ENCODE measurements around the gene TBC1D12. TPM values are rescaled to one million over a fixed set of nuclear protein-coding genes. Genes with fewer than 3 reads are reported as not detected.
"Not testable (repeated sequence)": the region's sequence is repeated elsewhere in the genome, so short reads cannot be mapped to it uniquely, and the experiment has no call there.

Gene TBC1D12
- polyA plus RNA-seq, 1 donor: 10.7 TPM

DNA sequence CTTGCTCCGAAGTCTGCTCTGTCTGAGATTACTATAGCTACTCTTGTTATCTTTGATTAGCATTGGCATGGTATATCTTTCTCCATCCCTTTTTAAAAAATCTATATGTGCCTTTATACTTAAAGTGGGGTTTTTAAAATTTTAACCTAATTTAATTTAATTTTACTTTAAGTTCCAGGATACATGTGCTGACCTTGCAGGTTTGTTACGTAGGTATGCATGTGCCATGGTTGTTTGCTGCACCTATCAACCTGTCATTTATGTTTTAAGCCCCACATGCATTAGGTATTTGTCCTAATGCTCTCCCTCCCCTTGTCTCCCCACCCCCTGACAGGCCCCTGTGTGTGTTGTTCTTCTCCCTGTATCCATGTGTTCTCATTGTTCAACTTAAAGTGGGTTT is 54.6 kb downstream of the TBC1D12 start:
- DNase-seq: no peak

DNA sequence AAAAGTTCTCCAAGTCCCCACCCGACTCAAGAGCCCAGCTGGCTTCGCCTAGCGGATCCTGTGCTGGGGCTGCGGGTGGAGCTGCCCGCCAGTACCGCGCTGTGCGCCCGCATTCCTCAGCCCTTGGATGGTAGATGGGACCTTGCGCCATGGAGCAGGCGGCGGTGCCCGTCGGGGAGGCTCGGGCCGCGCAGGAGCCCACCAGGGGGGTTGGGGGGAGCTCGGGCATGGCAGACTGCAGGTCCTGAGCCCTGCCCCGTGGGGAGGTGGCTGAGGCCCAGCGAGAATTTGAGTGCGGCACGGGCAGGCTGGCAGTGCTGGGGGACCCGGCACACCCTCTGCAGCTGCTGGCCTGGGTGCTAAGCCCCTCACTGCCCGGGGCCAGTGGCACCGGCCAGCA is 57.0 kb downstream of the TBC1D12 start:
- DNase-seq: no peak

- DNase-seq: no peak
Measured at GRCh38 chr10:94461503-94461902, 59.2 kb downstream of the TBC1D12 start.

- DNase-seq: no peak
Measured at GRCh38 chr10:94462130-94462529, 59.8 kb downstream of the TBC1D12 start.

- no peak for DNase-seq
Measured at GRCh38 chr10:94465684-94466083, 63.3 kb downstream of the TBC1D12 start.

DNA sequence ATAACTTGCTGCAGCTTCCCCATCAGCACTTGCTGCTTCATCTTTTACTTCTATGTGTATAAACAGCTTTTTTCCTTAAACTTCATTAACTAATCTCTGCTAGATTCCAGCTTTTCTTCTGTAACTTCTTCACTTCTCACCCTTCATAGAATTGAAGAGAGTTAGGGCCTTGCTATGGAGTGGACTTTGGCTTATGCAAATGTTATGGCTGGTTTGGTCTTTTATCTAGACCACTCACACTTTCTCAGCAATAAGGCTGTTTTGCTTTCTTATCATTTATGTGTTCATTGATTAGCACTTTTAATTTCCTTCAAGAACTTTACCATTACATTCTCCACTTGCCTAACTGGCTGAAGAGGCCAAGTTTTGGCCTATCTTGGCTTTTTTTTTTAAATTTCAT is 79.1 kb downstream of the TBC1D12 start:
- no peak for DNase-seq

DNA sequence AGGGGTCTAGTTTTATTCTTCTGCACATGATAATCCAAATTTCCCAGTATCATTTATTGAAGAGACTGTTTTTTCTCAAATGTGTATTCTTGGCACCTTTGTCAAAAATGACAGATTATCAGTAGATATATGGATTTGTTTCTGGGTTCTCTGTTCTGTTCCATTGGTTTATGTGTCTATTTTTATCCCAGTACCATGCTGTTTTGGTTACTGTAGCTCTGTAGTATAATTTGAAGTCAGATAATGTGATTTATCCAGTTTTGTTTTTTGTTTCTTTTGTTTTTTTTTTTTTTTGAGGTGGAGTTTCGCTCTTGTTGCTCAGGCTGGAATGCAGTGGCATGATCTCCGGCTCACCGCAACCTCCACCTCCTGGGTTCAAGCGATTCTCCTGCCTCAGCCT is 81.6 kb downstream of the TBC1D12 start:
- DNase-seq: no peak

- DNase-seq: no peak
Measured at GRCh38 chr10:94485094-94485493, 82.8 kb downstream of the TBC1D12 start.

DNA sequence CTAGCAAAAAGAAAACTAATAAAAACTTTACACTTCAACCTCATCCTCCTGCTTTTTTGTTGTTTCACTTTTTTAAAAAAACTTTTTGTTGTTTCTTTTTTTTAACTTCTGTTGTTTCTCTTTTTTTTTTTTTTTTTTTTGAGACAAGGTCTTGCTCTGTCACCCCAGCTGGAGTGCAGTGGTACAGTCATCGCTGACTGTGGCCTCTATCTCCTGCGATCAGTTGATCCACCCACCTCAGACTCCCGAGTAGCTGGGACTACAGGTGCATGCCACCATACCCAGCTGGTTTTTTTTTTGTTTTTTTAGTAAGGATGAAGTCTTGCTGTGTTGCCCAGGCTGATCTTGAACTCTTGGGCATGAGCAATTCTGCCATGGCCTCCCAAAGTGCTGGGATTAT is 85.2 kb downstream of the TBC1D12 start:
- DNase-seq: no peak

- DNase-seq: no peak
Measured at GRCh38 chr10:94489107-94489506, 86.8 kb downstream of the TBC1D12 start.

- DNase-seq: no peak
Measured at GRCh38 chr10:94489976-94490788, 87.8 kb downstream of the TBC1D12 start.

- no peak for DNase-seq
Measured at GRCh38 chr10:94490789-94491039, 88.4 kb downstream of the TBC1D12 start.

- no peak for DNase-seq
Measured at GRCh38 chr10:94493463-94493862, 91.1 kb downstream of the TBC1D12 start.

DNA sequence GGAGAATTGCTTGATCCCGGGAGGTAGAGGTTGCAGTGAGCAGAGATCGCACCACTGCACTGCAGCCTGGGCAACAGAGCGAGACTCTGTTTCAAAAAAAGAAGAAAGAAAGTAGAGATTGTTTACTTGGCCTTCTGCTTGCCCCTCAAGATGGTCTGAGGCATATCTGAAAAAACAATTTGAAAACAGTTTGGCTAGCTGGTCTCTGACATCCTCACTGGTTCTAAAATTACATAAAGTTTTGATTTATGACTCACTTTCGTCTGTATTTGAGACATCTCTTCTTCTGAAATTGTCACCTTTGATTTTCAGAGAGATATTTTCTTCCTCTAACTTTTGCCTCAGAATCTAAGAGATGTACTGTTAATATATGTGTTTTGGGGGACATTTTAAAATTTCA is 93.7 kb downstream of the TBC1D12 start:
- no peak for DNase-seq

DNA sequence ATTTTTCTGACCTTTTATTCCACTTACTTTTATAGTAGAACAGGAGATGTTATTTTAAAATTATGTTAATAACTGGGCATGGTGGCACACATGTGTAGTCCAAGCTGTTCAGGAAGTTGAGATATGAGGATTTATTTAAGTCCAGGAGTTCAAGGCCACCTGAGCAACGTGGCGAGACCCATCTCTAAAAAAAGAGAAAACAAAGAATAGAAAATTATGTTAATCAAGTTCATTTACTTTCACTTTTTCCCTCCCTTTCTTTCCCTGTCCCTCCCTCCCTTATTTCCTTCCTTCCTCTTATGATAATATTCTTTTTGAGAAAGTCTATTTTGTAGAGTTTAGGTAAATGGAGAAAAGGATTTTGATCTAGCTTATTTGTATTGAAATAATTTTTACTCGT is 94.3 kb downstream of the TBC1D12 start:
- no peak for DNase-seq

- no peak for DNase-seq
Measured at GRCh38 chr10:94500063-94500462, 97.7 kb downstream of the TBC1D12 start.

DNA sequence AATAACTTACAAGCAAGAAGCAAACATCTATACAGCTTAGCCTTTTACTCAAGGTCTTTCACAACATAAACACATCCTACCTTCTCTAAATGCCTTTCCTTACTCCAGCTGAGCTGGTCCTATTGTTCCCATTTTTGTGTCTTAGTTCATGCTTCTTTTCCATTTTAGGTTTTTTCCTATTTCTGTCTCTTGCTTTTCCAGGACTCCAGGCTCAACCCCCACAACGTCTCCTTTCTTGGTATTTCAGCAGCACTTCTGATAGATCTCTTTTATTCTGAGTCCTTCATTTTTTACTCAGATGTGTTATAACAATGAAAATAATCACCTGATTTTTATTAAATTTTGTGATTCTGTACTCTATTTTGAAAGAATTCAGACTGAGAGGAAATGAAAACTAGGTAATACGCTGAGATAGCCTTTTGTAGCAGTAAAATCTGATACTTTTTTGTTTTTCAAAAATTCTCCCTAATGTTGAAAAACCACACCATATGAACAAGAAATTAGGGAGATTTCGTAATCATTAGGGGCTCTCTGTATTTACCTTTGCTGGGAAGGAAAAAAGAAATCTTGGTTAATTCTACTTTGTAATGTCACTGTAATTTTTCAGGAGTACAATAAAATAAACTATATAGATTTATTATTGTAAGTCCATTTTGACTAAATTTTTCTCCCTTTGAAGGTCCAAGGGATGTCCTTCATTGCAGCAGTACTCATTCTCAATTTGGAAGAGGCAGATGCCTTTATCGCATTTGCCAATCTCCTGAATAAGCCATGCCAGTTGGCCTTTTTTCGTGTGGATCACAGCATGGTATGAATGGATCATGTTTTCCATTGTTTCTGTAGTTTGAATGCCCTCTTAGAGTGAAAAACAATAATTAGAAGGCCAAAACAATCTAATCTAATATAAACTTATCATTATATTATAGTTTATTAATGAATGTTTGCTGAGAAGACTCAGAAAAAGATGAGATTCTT is 119.2 kb downstream of the TBC1D12 start:
- DNase-seq: no peak

- DNase-seq: no peak
Measured at GRCh38 chr10:94524146-94524545, 121.8 kb downstream of the TBC1D12 start.

DNA sequence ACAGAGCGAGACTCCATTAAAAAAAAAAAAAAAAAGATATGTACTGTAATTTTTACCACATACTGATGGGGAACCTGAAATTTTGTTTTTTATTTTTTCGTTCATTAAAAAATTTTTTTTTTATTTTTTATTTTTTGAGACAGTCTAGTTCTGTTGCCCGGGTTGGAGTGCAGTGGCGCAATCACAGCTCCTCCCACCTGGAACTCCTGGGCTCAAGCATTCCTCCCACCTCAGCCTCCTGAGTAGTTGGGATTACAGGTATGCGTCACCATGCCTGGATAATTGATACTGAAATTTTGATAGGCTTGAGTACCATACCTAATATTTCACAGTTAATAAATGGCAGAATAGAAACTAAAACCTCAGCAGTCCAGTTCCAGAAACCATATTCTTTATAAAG is 122.4 kb downstream of the TBC1D12 start:
- no peak for DNase-seq

DNA sequence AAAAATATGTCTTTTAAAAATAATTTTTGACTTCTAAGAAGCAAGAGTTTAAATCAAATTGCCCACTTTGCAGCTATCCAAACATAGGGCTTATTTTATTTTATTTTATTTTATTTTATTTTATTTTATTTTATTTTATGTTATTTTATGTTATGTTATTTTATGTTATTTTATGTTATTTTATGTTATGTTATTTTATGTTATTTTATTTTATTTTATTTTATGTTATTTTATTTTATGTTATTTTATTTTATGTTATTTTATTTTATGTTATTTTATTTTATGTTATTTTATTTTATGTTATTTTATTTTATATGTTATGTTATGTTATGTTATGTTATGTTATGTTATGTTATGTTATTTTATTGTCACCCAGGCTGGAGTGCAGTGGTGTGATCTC is 129.2 kb downstream of the TBC1D12 start:
- not testable (repeated sequence) for DNase-seq

- no peak for DNase-seq
Measured at GRCh38 chr10:94533027-94533426, 130.7 kb downstream of the TBC1D12 start.

- not testable (repeated sequence) for DNase-seq
Measured at GRCh38 chr10:94542282-94542681, 139.9 kb downstream of the TBC1D12 start.

GRCh38 chr10:94545391-94546048 is 143.2 kb downstream of the TBC1D12 start, which contains the start of gene HELLS:
HELLS (plus strand) TSS chr10:94545788; CDS start chr10:94545922, 134 bp downstream.
- peak; percentile 89 for DNase-seq

All from hindlimb muscle (tissue), 1 donor.